Measurements from ENCODE around the gene TMEM171. TPM values are rescaled to one million over a fixed set of nuclear protein-coding genes. Genes with fewer than 3 reads are reported as not detected.

Gene TMEM171
- total and polyA plus RNA-seq, 2 of the 4 experiments (the other 2 are of a cell fraction), result 3.0 to 5.1 TPM

DNA sequence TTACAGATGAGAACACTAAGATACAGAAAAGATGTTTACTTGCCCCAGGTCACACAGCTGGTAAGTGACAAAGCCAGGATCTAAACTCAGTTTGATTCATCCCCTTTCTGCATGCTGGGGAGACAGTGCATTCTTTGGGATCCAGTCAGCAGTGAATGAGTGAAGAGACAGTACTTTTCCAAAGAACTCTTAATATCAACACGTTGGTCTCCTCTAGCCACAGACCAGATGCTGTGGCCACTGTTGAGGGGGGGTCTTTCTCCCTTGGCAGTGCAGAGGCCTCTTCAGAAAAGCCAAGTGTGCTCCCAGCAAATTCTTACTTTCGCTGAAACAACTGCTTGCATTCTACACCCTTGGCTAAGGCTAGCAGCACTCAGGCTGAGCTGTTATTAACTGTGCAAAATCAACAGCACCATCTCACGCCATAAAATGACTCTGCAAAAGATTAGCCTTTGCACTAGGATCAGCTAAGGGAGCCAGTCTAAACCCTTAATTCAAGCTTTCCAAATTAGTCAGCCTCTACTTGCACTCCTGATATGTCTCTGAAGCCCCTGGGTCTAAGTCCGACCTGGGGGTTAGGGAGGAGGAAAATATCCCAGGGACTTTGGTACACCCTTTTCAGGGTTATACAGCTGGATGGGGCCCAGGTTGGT lies 4.8 kb upstream of the TMEM171 start (continued):
- TF ChIP-seq, protein P1, sequence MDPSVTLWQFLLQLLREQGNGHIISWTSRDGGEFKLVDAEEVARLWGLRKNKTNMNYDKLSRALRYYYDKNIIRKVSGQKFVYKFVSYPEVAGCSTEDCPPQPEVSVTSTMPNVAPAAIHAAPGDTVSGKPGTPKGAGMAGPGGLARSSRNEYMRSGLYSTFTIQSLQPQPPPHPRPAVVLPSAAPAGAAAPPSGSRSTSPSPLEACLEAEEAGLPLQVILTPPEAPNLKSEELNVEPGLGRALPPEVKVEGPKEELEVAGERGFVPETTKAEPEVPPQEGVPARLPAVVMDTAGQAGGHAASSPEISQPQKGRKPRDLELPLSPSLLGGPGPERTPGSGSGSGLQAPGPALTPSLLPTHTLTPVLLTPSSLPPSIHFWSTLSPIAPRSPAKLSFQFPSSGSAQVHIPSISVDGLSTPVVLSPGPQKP (IDR thresholded peaks at IDR 0.05; ENCODE audit: borderline replicate concordance, low read depth, low read length), result no peak

DNA sequence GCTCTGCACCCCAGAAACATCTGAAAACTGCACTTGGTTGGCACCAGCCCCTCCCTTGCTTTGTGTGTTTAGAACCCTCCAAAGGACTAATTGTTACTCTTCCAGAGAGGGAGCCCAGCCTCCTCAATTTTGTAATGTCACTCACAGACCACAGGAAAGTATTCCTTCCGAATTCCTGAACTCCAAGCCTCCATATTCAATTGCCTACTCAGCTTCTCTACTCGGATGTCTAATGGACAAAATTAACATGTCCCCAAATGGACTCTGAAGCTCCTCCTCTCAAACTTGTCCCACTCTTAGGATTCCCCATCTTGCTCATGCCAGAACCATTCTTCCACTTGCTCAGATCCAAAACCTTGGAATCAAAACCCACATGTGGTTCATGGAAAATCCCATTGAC lies 3.9 kb upstream of the TMEM171 start:
- POLR2A ChIA-PET (ENCODE audit: unreplicated experiment), result interaction anchor here (0.6 kb wide), 1 partner anchor 357 kb away, joined by 10 read pairs; no protein-coding TSS in a partner anchor

More for the DNA sequence above, 3.9 kb upstream of the TMEM171 start:
- peak overlapping the region; percentile 58; the same call in 1 of the 2 replicates for H3K18ac ChIP-seq (ENCODE audit: low read depth, low read length)
- peak overlapping the region; percentile 41 for H4K5ac ChIP-seq (ENCODE audit: low read depth, low read length)
- H3K14ac ChIP-seq (replicated peaks; ENCODE audit: low read depth, low read length), result peak overlapping the region; percentile 51
- WGBS, 2 experiments (ENCODE audit: extremely low coverage in 2 of 2, insufficient read length in 1 of 2), result 80% methylated on average over 1 of the region's 2 CpGs; no CpG with 5 or more reads in 1 of the 2 experiments
- H3K27ac ChIP-seq (ENCODE audit: insufficient read depth, low read length), result no peak overlapping the region
- intact Hi-C loops (cut with micrococcal nuclease) (no loop called here), in situ Hi-C loops (cut with MboI; ENCODE audit: low sequenced_read_pairs) (no loop called here), dilution Hi-C loops (cut with HindIII; ENCODE audit: low sequenced_read_pairs, unreplicated experiment) (no loop called here)
- no peak overlapping the region for H3K4me2 ChIP-seq (ENCODE audit: low read depth, low read length)
- ATAC-seq (ENCODE audit: low read depth), result no peak
- H3K9me3 ChIP-seq (ENCODE audit: control insufficient read depth, insufficient read depth, low read length), result peaks cover 5% of the 10 kb centered on the region
- H3K36me3 ChIP-seq (ENCODE audit: control insufficient read depth, insufficient read depth, low read length), result no peaks in the 10 kb centered on the region
- peak overlapping the region; percentile 66 for H3K4ac ChIP-seq (ENCODE audit: low read depth, low read length)
- BruUV-seq (replicated peaks), result no TSS peak
- H3K27me3 ChIP-seq (ENCODE audit: control insufficient read depth, insufficient read depth, low read length), result peaks cover 4% of the 10 kb centered on the region; the same call in 1 of the 2 replicates
- H3K9me1 ChIP-seq (ENCODE audit: insufficient read depth, low read length), result peaks cover 13% of the 10 kb centered on the region
- H2BK20ac ChIP-seq (ENCODE audit: low read depth, low read length), result peak overlapping the region; percentile 56; the same call in 1 of the 2 replicates
- H3K4me1 ChIP-seq (ENCODE audit: control insufficient read depth, insufficient read depth, low read length), result peaks cover 15% of the 10 kb centered on the region
- peak overlapping the region; percentile 48 for H2AK5ac ChIP-seq (ENCODE audit: low read depth, low read length)
- H2BK5ac ChIP-seq (ENCODE audit: low read depth, low read length, poor library complexity, severe bottlenecking), result peak overlapping the region; percentile 71
- no peak overlapping the region for H3K4me3 ChIP-seq (ENCODE audit: insufficient read depth, low read depth, low read length)
- peak overlapping the region; percentile 65 for H2BK120ac ChIP-seq (ENCODE audit: low read depth, low read length)
- peak overlapping the region; percentile 9; the same call in 1 of the 2 replicates for H3K23ac ChIP-seq (ENCODE audit: low read depth, low read length)
- peak overlapping the region; percentile 61; the same call in 1 of the 3 replicates for H2BK15ac ChIP-seq (ENCODE audit: low read depth, low read length)
- H2AFZ ChIP-seq (replicated peaks; ENCODE audit: low read length, poor library complexity), result peak overlapping the region; percentile 19
- TF ChIP-seq, protein P2, sequence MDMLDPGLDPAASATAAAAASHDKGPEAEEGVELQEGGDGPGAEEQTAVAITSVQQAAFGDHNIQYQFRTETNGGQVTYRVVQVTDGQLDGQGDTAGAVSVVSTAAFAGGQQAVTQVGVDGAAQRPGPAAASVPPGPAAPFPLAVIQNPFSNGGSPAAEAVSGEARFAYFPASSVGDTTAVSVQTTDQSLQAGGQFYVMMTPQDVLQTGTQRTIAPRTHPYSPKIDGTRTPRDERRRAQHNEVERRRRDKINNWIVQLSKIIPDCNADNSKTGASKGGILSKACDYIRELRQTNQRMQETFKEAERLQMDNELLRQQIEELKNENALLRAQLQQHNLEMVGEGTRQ (IDR thresholded peaks at IDR 0.05; ENCODE audit: low read depth, low read length), result no peak
- H2AK9ac ChIP-seq (replicated peaks; ENCODE audit: low read depth, low read length, poor library complexity), result peak overlapping the region; percentile 53
- no peak overlapping the region for H3K9ac ChIP-seq (ENCODE audit: low read depth, low read length)
- H4K8ac ChIP-seq (ENCODE audit: low read depth in 2 of 2, low read length in 2 of 2), result peak overlapping the region in 1 of 2 experiments; percentile 1; a peak in 2 of 4 replicates
- CTCF ChIA-PET, result interaction anchor here (1.4 kb wide), 2 partner anchors 21 to 99 kb away, joined by 3 to 5 read pairs; no protein-coding TSS in a partner anchor
- peaks cover 10% of the 10 kb centered on the region for H4K20me1 ChIP-seq (ENCODE audit: insufficient read depth, low read length)
- H3K79me1 ChIP-seq (ENCODE audit: low read depth in 1 of 2, low read length in 2 of 2), result no peaks in the 10 kb centered on the region
- no peak overlapping the region for H4K91ac ChIP-seq (ENCODE audit: insufficient read depth, low read depth, low read length)
- no peak overlapping the region for H3K56ac ChIP-seq (ENCODE audit: extremely low read depth, insufficient read depth, low read length)
- no peak for DNase-seq
